B cell (primary cell): ENCODE data around the gene OR2W1. TPM values are rescaled to one million over a fixed set of nuclear protein-coding genes. Genes with fewer than 3 reads are reported as not detected.

ENCODE experiments used
- ATAC-seq: fragments of 200-7000 bp; cut with Tn5 transposase; one replicate; pipeline ENCODE4 v1.10.0; 2021; ENCODE audit warnings: low read depth, mild to moderate bottlenecking, moderate number of reproducible peaks, moderate library complexity
- CTCF ChIA-PET: fragments of 350-600 bp; sonication (Branson Sonifier 250); formaldehyde crosslinking; loops from one replicate; lab custom pipeline; 2021; ENCODE audit warnings: antibody characterized with exemption, inconsistent platforms; lab: Charles Lee
- POLR2A ChIA-PET: fragments of 350-600 bp; sonication (Branson Sonifier 250); formaldehyde crosslinking; loops from one replicate; lab custom pipeline; 2021; ENCODE audit warnings: antibody characterized with exemption; lab: Charles Lee
- DNase-seq: peaks from one replicate; pipeline ENCODE4 v3.0.0; 2013
- H2AFZ ChIP-seq: 2 replicates; pipeline ENCODE4 v1.6.1; 2012; ENCODE audit warnings: mild to moderate bottlenecking, low read depth, low read length; ENCODE audit not compliant: insufficient read depth, poor library complexity, severe bottlenecking
- H3K27ac ChIP-seq, 2 donors: 1 replicate in 1 of 2; 2 replicates in 1 of 2; pipeline ENCODE4 v1.5.1; 2012 to 2013; ENCODE audit warnings: low read length in 2 of 2, mild to moderate bottlenecking in 2 of 2, moderate library complexity in 1 of 2
- H3K27me3 ChIP-seq, 4 experiments: fragments of 200-600 bp in 1 of 4; sonication (generic) in 1 of 4; replicated peaks in 1 of 4; 1 replicate in 2 of 4; 2 replicates in 2 of 4; pipeline versions ENCODE4 v1.6.1 to v1.7.0; 2013 to 2016; ENCODE audit warnings: low read length in 3 of 4, mild to moderate bottlenecking in 2 of 4, mixed read lengths in 1 of 4, moderate library complexity in 1 of 4; ENCODE audit not compliant: insufficient read depth in 4 of 4, control insufficient read depth in 3 of 4; ENCODE audit errors: control extremely low read depth in 1 of 4
- H3K36me3 ChIP-seq, 2 experiments: replicated peaks in 1 of 2; 1 replicate in 1 of 2; 2 replicates in 1 of 2; pipeline versions ENCODE4 v1.6.1 to v1.7.1; 2013; ENCODE audit warnings: low read length in 1 of 2; ENCODE audit not compliant: insufficient read depth in 2 of 2, control insufficient read depth in 1 of 2; ENCODE audit errors: control extremely low read depth in 1 of 2, extremely low read depth in 1 of 2
- H3K4me1 ChIP-seq, 2 donors: fragments of 200-600 bp in 1 of 2; sonication (generic) in 1 of 2; 1 replicate in 1 of 2; 2 replicates in 1 of 2; pipeline versions ENCODE4 v1.5.1 to v1.6.1; 2013 to 2017; ENCODE audit warnings: low read length in 2 of 2; ENCODE audit not compliant: control insufficient read depth in 2 of 2, insufficient read depth in 2 of 2
- H3K4me2 ChIP-seq: replicated peaks from 2 replicates; pipeline ENCODE3; 2012; ENCODE audit warnings: mild to moderate bottlenecking, low read depth, low read length; ENCODE audit not compliant: poor library complexity, severe bottlenecking
- H3K4me3 ChIP-seq, 5 experiments: fragments of 200-600 bp in 1 of 5; sonication (generic) in 1 of 5; 1 replicate in 3 of 5; 2 replicates in 2 of 5; pipeline versions ENCODE4 v1.5.1 to v1.7.0; 2011 to 2016; ENCODE audit warnings: low read length in 4 of 5, mild to moderate bottlenecking in 4 of 5, low read depth in 2 of 5, control low read depth in 1 of 5, moderate library complexity in 1 of 5; ENCODE audit not compliant: insufficient read depth in 1 of 5; ENCODE audit errors: control extremely low read depth in 1 of 5, extremely low read depth in 1 of 5
- H3K79me2 ChIP-seq: fragments of 200-600 bp; sonication (generic); one replicate; pipeline ENCODE4 v1.6.0; 2016; ENCODE audit warnings: low read length; ENCODE audit not compliant: control insufficient read depth, insufficient read depth
- H3K9ac ChIP-seq: fragments of 200-600 bp; sonication (generic); 2 replicates; pipeline ENCODE4 v1.6.1; 2017; ENCODE audit warnings: mild to moderate bottlenecking, low read length, moderate library complexity
- H3K9me3 ChIP-seq, 3 donors: one replicate each; pipeline versions ENCODE4 v1.6.1 to v1.7.1; 2013; ENCODE audit warnings: low read length in 2 of 3; ENCODE audit not compliant: control insufficient read depth in 2 of 3, insufficient read depth in 1 of 3; ENCODE audit errors: control extremely low read depth in 1 of 3
- H4K20me1 ChIP-seq: 2 replicates; pipeline ENCODE4 v1.6.0; 2012; ENCODE audit warnings: mild to moderate bottlenecking, low read length; ENCODE audit not compliant: insufficient read depth, control insufficient read depth, poor library complexity, severe bottlenecking
- H3K27ac Mint-ChIP-seq: one replicate; pipeline ENCODE4 v1.8.0; 2021; ENCODE audit warnings: mixed read lengths
- H3K27me3 Mint-ChIP-seq: one replicate; pipeline ENCODE4 v1.8.0; 2021; ENCODE audit warnings: mixed read lengths
- H3K4me1 Mint-ChIP-seq: one replicate; pipeline ENCODE4 v1.8.0; 2021; ENCODE audit warnings: mixed read lengths
- H3K4me3 Mint-ChIP-seq: one replicate; pipeline ENCODE4 v1.8.0; 2021; ENCODE audit warnings: mixed read lengths
- H3K9me3 Mint-ChIP-seq: one replicate; pipeline ENCODE4 v1.8.0; 2022; ENCODE audit warnings: mixed read lengths; ENCODE audit not compliant: insufficient read depth
- CTCF ChIP-seq: fragments of 200-600 bp; IDR thresholded peaks from one replicate; pipeline ENCODE4 v1.8.0; 2022; ENCODE audit warnings: antibody characterized with exemption, mild to moderate bottlenecking
- EZH2 ChIP-seq: IDR thresholded peaks from 2 replicates; pipeline ENCODE4 v1.6.1; 2012; ENCODE audit warnings: borderline replicate concordance, low read depth, mild to moderate bottlenecking, moderate library complexity, low read length; ENCODE audit not compliant: insufficient read depth, poor library complexity, severe bottlenecking
- WGBS: methylation state at CpG from one replicate; pipeline ENCODE4 v1.1.5; 2013; ENCODE audit warnings: missing lambda C conversion rate; ENCODE audit not compliant: insufficient coverage; 5-methylcytosine and 5-hydroxymethylcytosine counted together
- intact Hi-C: fragments of 100-400 bp; cut with micrococcal nuclease; formaldehyde crosslinking; loops from one replicate; pipeline ENCODE4 v1.10.0; 2022
- polyA plus RNA-seq: library from polyadenylated mRNA; depleted of rRNA; stranded (reverse); fragments of >200 nt; gene quantifications from 2 replicates; pipeline ENCODE4 v1.2.3, GENCODE V29; 2012
- total RNA-seq, 2 donors: library from RNA; stranded (reverse); fragments of 120-200 nt in 1 of 2; gene quantifications; 1 replicate in 1 of 2; 2 replicates in 1 of 2; pipeline versions ENCODE4 v1.2.3 to v1.2.4, GENCODE V29; 2013 to 2022

The OR2W1 gene
- total and polyA plus RNA-seq, 2 donors (not counting 1 experiment from before 2014, with no cell fraction given) = not detected

GRCh38 chr6:29025927-29026585, 18.9 kb downstream of the OR2W1 start:
- Histone ChIP-seq H3K27ac (no peak overlapping the region), H3K4me3 (no peak overlapping the region), H3K36me3 (no peaks in the 10 kb centered on the region), H3K9ac (no peak overlapping the region), H3K27me3 (peaks cover 0 to 16% (median 14%) of the 10 kb centered on the region in 4 experiments), H3K4me1 (no peaks in the 10 kb centered on the region), H2AFZ (no peak overlapping the region), H3K79me2 (no peaks in the 10 kb centered on the region), H3K9me3 (no peaks in the 10 kb centered on the region), H3K4me2 (no peak overlapping the region), H4K20me1 (no peaks in the 10 kb centered on the region)
- POLR2A ChIA-PET = no interaction called here
- Mint-ChIP-seq H3K9me3 (no peaks in the 10 kb centered on the region), H3K4me3 (no peak overlapping the region), H3K27ac (no peak overlapping the region), H3K27me3 (peaks cover 54% of the 10 kb centered on the region), H3K4me1 (no peaks in the 10 kb centered on the region)
- DNase-seq (no peak), ATAC-seq (no peak)
- TF ChIP-seq CTCF = no peak
- intact Hi-C loops = no loop called here
- CTCF ChIA-PET = no interaction called here
- WGBS = no CpG with 5 or more reads among the region's 2 CpGs

GRCh38 chr6:29021434-29021833, 23.5 kb downstream of the OR2W1 start:
- Histone ChIP-seq H2AFZ (no peak overlapping the region), H3K79me2 (no peaks in the 10 kb centered on the region), H4K20me1 (no peaks in the 10 kb centered on the region), H3K36me3 (no peaks in the 10 kb centered on the region), H3K4me3 (no peak overlapping the region), H3K9me3 (peaks cover 0 to 1% (median 0%) of the 10 kb centered on the region in 3 donors), H3K4me2 (no peak overlapping the region), H3K4me1 (peaks cover 5 to 8% of the 10 kb centered on the region in 2 donors), H3K27me3 (peaks cover 0 to 19% (median 16%) of the 10 kb centered on the region in 4 experiments), H3K27ac (no peak overlapping the region), H3K9ac (no peak overlapping the region)
- intact Hi-C loops = no loop called here
- no peak overlapping the region for H3K4me3 Mint-ChIP-seq
- no peak for DNase-seq
- TF ChIP-seq EZH2 (no peak), CTCF (no peak)
- ChIA-PET CTCF (interaction anchor here (12.2 kb wide), 1 partner anchor 183 kb away, joined by 202 read pairs; no protein-coding TSS in a partner anchor), POLR2A (no interaction called here)
- WGBS = no CpG with 5 or more reads among the region's 2 CpGs
- no peak for ATAC-seq
- H3K27ac Mint-ChIP-seq = no peak overlapping the region
- peaks cover 38% of the 10 kb centered on the region for H3K27me3 Mint-ChIP-seq
- H3K9me3 Mint-ChIP-seq = no peaks in the 10 kb centered on the region
- peaks cover 9% of the 10 kb centered on the region for H3K4me1 Mint-ChIP-seq
